Neuron (in vitro differentiated cells): Measurements from ENCODE around the gene RNF14.

Experiments
- H2AFZ ChIP-seq: one replicate; pipeline ENCODE4 v1.6.1; 2013; ENCODE audit warnings: low read depth, mild to moderate bottlenecking, inconsistent platforms, low read length, moderate library complexity
- H3K27me3 ChIP-seq: one replicate; pipeline ENCODE4 v1.6.1; 2013; ENCODE audit warnings: low read length; ENCODE audit not compliant: insufficient read depth
- H3K36me3 ChIP-seq: one replicate; pipeline ENCODE4 v1.6.1; 2013; ENCODE audit warnings: low read length; ENCODE audit not compliant: insufficient read depth
- H3K4me1 ChIP-seq: one replicate; pipeline ENCODE4 v1.6.1; 2013; ENCODE audit warnings: low read length; ENCODE audit not compliant: insufficient read depth
- H3K4me3 ChIP-seq: 2 replicates; pipeline ENCODE4 v1.5.1; 2013; ENCODE audit warnings: mild to moderate bottlenecking, low read length, moderate library complexity
- H3K9me3 ChIP-seq: one replicate; pipeline ENCODE4 v1.6.1; 2013; ENCODE audit warnings: low read length

The RNF14 gene

GRCh38 chr5:141954194-141954593 is 14.7 kb upstream of the RNF14 start:
- no peak overlapping the region for H3K4me3 ChIP-seq
- H2AFZ ChIP-seq, result no peak overlapping the region
- no peaks in the 10 kb centered on the region for H3K36me3 ChIP-seq
- H3K4me1 ChIP-seq, result no peaks in the 10 kb centered on the region
- no peaks in the 10 kb centered on the region for H3K9me3 ChIP-seq
- H3K27me3 ChIP-seq, result no peaks in the 10 kb centered on the region

GRCh38 chr5:141957367-141957996 is 11.4 kb upstream of the RNF14 start:
- no peaks in the 10 kb centered on the region for H3K27me3 ChIP-seq
- H3K4me3 ChIP-seq, result no peak overlapping the region
- H3K4me1 ChIP-seq, result peaks cover 11% of the 10 kb centered on the region
- no peaks in the 10 kb centered on the region for H3K9me3 ChIP-seq
- no peaks in the 10 kb centered on the region for H3K36me3 ChIP-seq
- H2AFZ ChIP-seq, result no peak overlapping the region

- H3K4me3 ChIP-seq, result no peak within 1 kb of the TSS
- H2AFZ ChIP-seq, result no peak within 1 kb of the TSS
- no peaks in the 10 kb centered on the region for H3K9me3 ChIP-seq
- no peaks in the 10 kb centered on the region for H3K36me3 ChIP-seq
- peaks cover 11% of the 10 kb centered on the region for H3K4me1 ChIP-seq
- no peaks in the 10 kb centered on the region for H3K27me3 ChIP-seq
These were observed 10.8 kb upstream of the RNF14 start, which contains the start of gene PCDH12 for GRCh38 chr5:141958113-141958512. Gene PCDH12 (minus strand): TSS chr5:141958202. CDS start chr5:141957851, 351 bp downstream.

GRCh38 chr5:141958546-141959172 is 10.2 kb upstream of the RNF14 start:
- Histone ChIP-seq H2AFZ (no peak overlapping the region), H3K36me3 (no peaks in the 10 kb centered on the region), H3K4me1 (peaks cover 11% of the 10 kb centered on the region), H3K4me3 (no peak overlapping the region), H3K27me3 (no peaks in the 10 kb centered on the region), H3K9me3 (no peaks in the 10 kb centered on the region)

GRCh38 chr5:141960018-141960417 is 8.9 kb upstream of the RNF14 start:
- Histone ChIP-seq H2AFZ (no peak overlapping the region), H3K4me1 (peaks cover 11% of the 10 kb centered on the region), H3K36me3 (no peaks in the 10 kb centered on the region), H3K27me3 (no peaks in the 10 kb centered on the region), H3K9me3 (no peaks in the 10 kb centered on the region), H3K4me3 (no peak overlapping the region)

GRCh38 chr5:141960449-141961323 is 8.2 kb upstream of the RNF14 start:
- Histone ChIP-seq H3K9me3 (no peaks in the 10 kb centered on the region), H2AFZ (peak overlapping the region; percentile 6), H3K4me1 (peaks cover 11% of the 10 kb centered on the region), H3K4me3 (no peak overlapping the region), H3K27me3 (no peaks in the 10 kb centered on the region), H3K36me3 (no peaks in the 10 kb centered on the region)

- H3K9me3 ChIP-seq, result no peaks in the 10 kb centered on the region
- peak overlapping the region; percentile 6 for H2AFZ ChIP-seq
- H3K4me1 ChIP-seq, result peaks cover 11% of the 10 kb centered on the region
- H3K36me3 ChIP-seq, result no peaks in the 10 kb centered on the region
- no peaks in the 10 kb centered on the region for H3K27me3 ChIP-seq
- H3K4me3 ChIP-seq, result no peak overlapping the region
These were observed 7.4 kb upstream of the RNF14 start for GRCh38 chr5:141961466-141961865.

- no peak overlapping the region for H3K4me3 ChIP-seq
- H2AFZ ChIP-seq, result no peak overlapping the region
- no peaks in the 10 kb centered on the region for H3K36me3 ChIP-seq
- H3K27me3 ChIP-seq, result no peaks in the 10 kb centered on the region
- peaks cover 15% of the 10 kb centered on the region for H3K4me1 ChIP-seq
- H3K9me3 ChIP-seq, result no peaks in the 10 kb centered on the region
These were observed 5.2 kb upstream of the RNF14 start for GRCh38 chr5:141963701-141964100.

GRCh38 chr5:141965071-141965470 is 3.8 kb upstream of the RNF14 start:
- Histone ChIP-seq H3K36me3 (no peaks in the 10 kb centered on the region), H3K9me3 (no peaks in the 10 kb centered on the region)

GRCh38 chr5:141966275-141966962 is 2.5 kb upstream of the RNF14 start:
- Histone ChIP-seq H3K27me3 (no peaks in the 10 kb centered on the region), H3K4me3 (no peak overlapping the region), H3K36me3 (peaks cover 3% of the 10 kb centered on the region), H3K4me1 (peaks cover 13% of the 10 kb centered on the region), H3K9me3 (no peaks in the 10 kb centered on the region), H2AFZ (no peak overlapping the region)

More at GRCh38 chr5:141965071-141965470, 3.8 kb upstream of the RNF14 start:
- Histone ChIP-seq H2AFZ (no peak overlapping the region), H3K4me1 (peaks cover 20% of the 10 kb centered on the region), H3K4me3 (no peak overlapping the region), H3K27me3 (no peaks in the 10 kb centered on the region)

GRCh38 chr5:141966963-141967333 is 2.0 kb upstream of the RNF14 start:
- H3K27me3 ChIP-seq, result no peaks in the 10 kb centered on the region
- H3K36me3 ChIP-seq, result peaks cover 3% of the 10 kb centered on the region
- H3K4me1 ChIP-seq, result peaks cover 13% of the 10 kb centered on the region
- no peaks in the 10 kb centered on the region for H3K9me3 ChIP-seq
- H2AFZ ChIP-seq, result no peak overlapping the region
- no peak overlapping the region for H3K4me3 ChIP-seq

- Histone ChIP-seq H3K9me3 (no peaks in the 10 kb centered on the region), H3K36me3 (peaks cover 26% of the 10 kb centered on the region), H3K4me1 (peaks cover 13% of the 10 kb centered on the region), H3K4me3 (peak overlapping the region; percentile 98), H2AFZ (peak overlapping the region; percentile 91), H3K27me3 (no peaks in the 10 kb centered on the region)
These were observed 1.2 kb downstream of the RNF14 start for GRCh38 chr5:141969783-141970771.
